Common myeloid progenitor, CD34-positive (primary cell): ENCODE data around the gene PACRG.

Source experiments
- CTCF ChIA-PET: fragments of 350-600 bp; sonication (Branson Sonifier 250); formaldehyde crosslinking; loops from one replicate; lab custom pipeline; 2021; ENCODE audit warnings: antibody characterized with exemption; lab: Charles Lee
- POLR2A ChIA-PET: fragments of 350-600 bp; sonication (Branson Sonifier 250); formaldehyde crosslinking; loops from one replicate; lab custom pipeline; 2021; ENCODE audit warnings: antibody characterized with exemption; lab: Charles Lee
- DNase-seq, 3 donors: peaks; one replicate each; pipeline versions ENCODE4 v3.0.0 to v3.0.0-alpha.2; 2013
- H3K27ac ChIP-seq, 2 experiments: 1 replicate in 1 of 2; 2 replicates in 1 of 2; pipeline ENCODE4 v1.7.0; 2013; ENCODE audit warnings: inconsistent platforms in 2 of 2, low read length in 2 of 2, mild to moderate bottlenecking in 2 of 2, low read depth in 1 of 2, moderate library complexity in 1 of 2; ENCODE audit not compliant: severe bottlenecking in 2 of 2, insufficient read depth in 1 of 2, poor library complexity in 1 of 2
- H3K27me3 ChIP-seq, 5 experiments: replicated peaks in 2 of 5; 1 replicate in 3 of 5; 2 replicates in 2 of 5; pipeline versions ENCODE4 v1.6.1 to v1.7.0; 2013; ENCODE audit warnings: low read length in 4 of 5, mild to moderate bottlenecking in 2 of 5, moderate library complexity in 2 of 5, inconsistent platforms in 1 of 5; ENCODE audit not compliant: insufficient read depth in 5 of 5, control insufficient read depth in 4 of 5
- H3K36me3 ChIP-seq, 4 experiments: 1 replicate in 2 of 4; 2 replicates in 2 of 4; pipeline versions ENCODE4 v1.6.1 to v1.7.0; 2013; ENCODE audit warnings: low read length in 3 of 4, control low read depth in 1 of 4, mild to moderate bottlenecking in 1 of 4; ENCODE audit not compliant: control insufficient read depth in 4 of 4, insufficient read depth in 4 of 4
- H3K4me1 ChIP-seq, 4 experiments: 1 replicate in 3 of 4; 2 replicates in 1 of 4; pipeline versions ENCODE4 v1.6.1 to v1.7.1; 2013; ENCODE audit warnings: low read length in 3 of 4, mild to moderate bottlenecking in 3 of 4, control low read depth in 1 of 4, inconsistent platforms in 1 of 4, moderate library complexity in 1 of 4; ENCODE audit not compliant: control insufficient read depth in 4 of 4, insufficient read depth in 4 of 4; ENCODE audit errors: control extremely low read depth in 1 of 4
- H3K4me3 ChIP-seq, 7 experiments: 1 replicate in 4 of 7; 2 replicates in 3 of 7; pipeline versions ENCODE4 v1.5.1 to v1.7.0; 2013; ENCODE audit warnings: mild to moderate bottlenecking in 7 of 7, low read length in 6 of 7, moderate library complexity in 6 of 7, inconsistent platforms in 2 of 7, low read depth in 2 of 7, control low read depth in 1 of 7; ENCODE audit not compliant: insufficient read depth in 4 of 7, control insufficient read depth in 1 of 7; ENCODE audit errors: extremely low read depth in 1 of 7
- H3K9me3 ChIP-seq, 5 experiments: 1 replicate in 4 of 5; 2 replicates in 1 of 5; pipeline versions ENCODE4 v1.6.1 to v1.7.1; 2013; ENCODE audit warnings: low read length in 4 of 5, mild to moderate bottlenecking in 2 of 5, inconsistent platforms in 1 of 5, low read depth in 1 of 5, moderate library complexity in 1 of 5; ENCODE audit not compliant: control insufficient read depth in 4 of 5, insufficient read depth in 2 of 5; ENCODE audit errors: control extremely low read depth in 1 of 5
- WGBS: methylation state at CpG from one replicate; pipeline ENCODE4 v1.1.5; 2013; ENCODE audit not compliant: insufficient coverage; 5-methylcytosine and 5-hydroxymethylcytosine counted together

The PACRG gene

GRCh38 chr6:163301726-163302635 is 574.2 kb downstream of the PACRG start:
- Histone ChIP-seq H3K27ac (no peak overlapping the region), H3K4me1 (no peaks in the 10 kb centered on the region), H3K27me3 (no peaks in the 10 kb centered on the region), H3K36me3 (no peaks in the 10 kb centered on the region), H3K4me3 (no peak overlapping the region), H3K9me3 (no peaks in the 10 kb centered on the region)
- WGBS, result 100% methylated on average over 1 of the region's 8 CpGs
- DNase-seq, result no peak
- ChIA-PET CTCF (no interaction called here), POLR2A (no interaction called here)

GRCh38 chr6:163302747-163303146 is 575.0 kb downstream of the PACRG start:
- no peak for DNase-seq
- H3K4me3 ChIP-seq, result no peak overlapping the region
- no peaks in the 10 kb centered on the region for H3K4me1 ChIP-seq
- ChIA-PET POLR2A (no interaction called here), CTCF (no interaction called here)
- no peak overlapping the region for H3K27ac ChIP-seq
- WGBS, result 87% methylated on average over 6 of the region's 9 CpGs
- no peaks in the 10 kb centered on the region for H3K36me3 ChIP-seq
- no peaks in the 10 kb centered on the region for H3K9me3 ChIP-seq
- no peaks in the 10 kb centered on the region for H3K27me3 ChIP-seq

- H3K36me3 ChIP-seq, result no peaks in the 10 kb centered on the region
- H3K27me3 ChIP-seq, result peaks cover 0 to 3% (median 0%) of the 10 kb centered on the region in 5 experiments
- no peaks in the 10 kb centered on the region for H3K4me1 ChIP-seq
- H3K9me3 ChIP-seq, result peaks cover 0 to 4% (median 0%) of the 10 kb centered on the region in 5 experiments
- DNase-seq, result no peak
- WGBS, result 100% methylated on average over 1 of the region's 2 CpGs
- H3K27ac ChIP-seq, result no peak overlapping the region
- ChIA-PET CTCF (no interaction called here), POLR2A (no interaction called here)
- H3K4me3 ChIP-seq, result no peak overlapping the region
Measured at GRCh38 chr6:163306000-163306399, 578.2 kb downstream of the PACRG start.

- Histone ChIP-seq H3K27ac (no peak overlapping the region), H3K36me3 (no peaks in the 10 kb centered on the region), H3K4me1 (no peaks in the 10 kb centered on the region), H3K4me3 (no peak overlapping the region), H3K9me3 (peaks cover 0 to 4% (median 0%) of the 10 kb centered on the region in 5 experiments), H3K27me3 (peaks cover 0 to 7% (median 3%) of the 10 kb centered on the region in 5 experiments)
- CTCF ChIA-PET, result no interaction called here
- no peak for DNase-seq
- over 99% methylated on average over 18 of the region's 22 CpGs for WGBS
- POLR2A ChIA-PET, result no interaction called here
Measured at GRCh38 chr6:163308629-163309440, 581.1 kb downstream of the PACRG start.

GRCh38 chr6:163309491-163310026 is 581.8 kb downstream of the PACRG start:
- Histone ChIP-seq H3K27ac (no peak overlapping the region), H3K9me3 (peaks cover 0 to 4% (median 0%) of the 10 kb centered on the region in 5 experiments), H3K27me3 (peaks cover 0 to 7% (median 3%) of the 10 kb centered on the region in 5 experiments), H3K4me3 (no peak overlapping the region), H3K4me1 (no peaks in the 10 kb centered on the region), H3K36me3 (no peaks in the 10 kb centered on the region)
- peak in 2 of 3 donors; percentile 1 to 10 for DNase-seq
- no CpG with 5 or more reads among the region's 13 CpGs for WGBS
- POLR2A ChIA-PET, result no interaction called here
- CTCF ChIA-PET, result no interaction called here

GRCh38 chr6:163310096-163310972 is 582.6 kb downstream of the PACRG start:
- Histone ChIP-seq H3K27ac (no peak overlapping the region), H3K27me3 (peaks cover 0 to 7% (median 3%) of the 10 kb centered on the region in 5 experiments), H3K9me3 (peaks cover 0 to 4% (median 0%) of the 10 kb centered on the region in 5 experiments), H3K4me1 (no peaks in the 10 kb centered on the region), H3K4me3 (no peak overlapping the region), H3K36me3 (no peaks in the 10 kb centered on the region)
- POLR2A ChIA-PET, result no interaction called here
- 95% methylated on average over 33 of the region's 44 CpGs for WGBS
- CTCF ChIA-PET, result no interaction called here
- no peak for DNase-seq
